HepG2 (cell line): ENCODE data around the gene CCDC97. TPM values are rescaled to one million over a fixed set of nuclear protein-coding genes. Genes with fewer than 3 reads are reported as not detected.

Experiments
- ARHGAP35 ChIP-seq: sonication (generic); formaldehyde crosslinking; IDR thresholded peaks from 2 replicates; pipeline ENCODE4 v1.9.0; 2022; ENCODE audit warnings: mild to moderate bottlenecking, inconsistent platforms, moderate library complexity, missing genetic modification reagents, borderline replicate concordance
- CEBPZ ChIP-seq: IDR thresholded peaks from 2 replicates; pipeline ENCODE4 v1.6.1; 2012; ENCODE audit warnings: low read length, improper control_type of control experiment
- E2F1 ChIP-seq: sonication (generic); formaldehyde crosslinking; IDR thresholded peaks from 2 replicates; pipeline ENCODE4 v1.5.0; 2020; ENCODE audit warnings: missing genetic modification reagents
- HNRNPL ChIP-seq: fragments of 200-400 bp; formaldehyde crosslinking; IDR thresholded peaks from 2 replicates; pipeline ENCODE4 v1.6.1; 2017; ENCODE audit warnings: mild to moderate bottlenecking, low read depth, low read length
- HOXA9 ChIP-seq: sonication (generic); formaldehyde crosslinking; IDR thresholded peaks from 2 replicates; pipeline ENCODE4 v1.8.1; 2022; ENCODE audit warnings: missing genetic modification reagents, mild to moderate bottlenecking, moderate library complexity, borderline replicate concordance
- PCBP1 ChIP-seq: fragments of 200-400 bp; formaldehyde crosslinking; IDR thresholded peaks from 2 replicates; pipeline ENCODE4 v1.6.1; 2017; ENCODE audit warnings: mild to moderate bottlenecking, low read depth, low read length, borderline replicate concordance
- PRDM15 ChIP-seq: sonication (generic); formaldehyde crosslinking; IDR thresholded peaks from 2 replicates; pipeline ENCODE4 v1.4.0; 2020; ENCODE audit warnings: missing genetic modification reagents
- SIX4 ChIP-seq: sonication (generic); formaldehyde crosslinking; IDR thresholded peaks from 2 replicates; pipeline ENCODE4 v1.4.0; 2020; ENCODE audit warnings: missing genetic modification reagents
- THAP11 ChIP-seq: IDR thresholded peaks from 2 replicates; pipeline ENCODE4 v1.6.1; 2016; ENCODE audit warnings: missing biosample characterization, missing genetic modification reagents
- YEATS4 ChIP-seq: sonication (generic); formaldehyde crosslinking; IDR thresholded peaks from 2 replicates; pipeline ENCODE4 v1.4.0; 2020; ENCODE audit warnings: missing genetic modification reagents, borderline replicate concordance
- ZNF335 ChIP-seq: sonication (generic); formaldehyde crosslinking; IDR thresholded peaks from 2 replicates; pipeline ENCODE4 v1.4.0; 2020; ENCODE audit warnings: missing genetic modification reagents
- ZNF33B ChIP-seq: sonication (generic); formaldehyde crosslinking; IDR thresholded peaks from 2 replicates; pipeline ENCODE4 v1.5.1; 2020; ENCODE audit warnings: mild to moderate bottlenecking, missing genetic modification reagents
- ZNF451 ChIP-seq: sonication (generic); formaldehyde crosslinking; IDR thresholded peaks from 2 replicates; pipeline ENCODE4 v1.5.0; 2020; ENCODE audit warnings: mild to moderate bottlenecking, missing genetic modification reagents
- ZNF510 ChIP-seq: sonication (generic); formaldehyde crosslinking; IDR thresholded peaks from 2 replicates; pipeline ENCODE4 v1.4.0; 2020; ENCODE audit warnings: low read depth, mild to moderate bottlenecking, missing genetic modification reagents
- ZNF572 ChIP-seq: sonication (generic); formaldehyde crosslinking; IDR thresholded peaks from 2 replicates; pipeline ENCODE4 v1.5.1; 2020; ENCODE audit warnings: mild to moderate bottlenecking, missing genetic modification reagents
- ZNF691 ChIP-seq: sonication (generic); formaldehyde crosslinking; IDR thresholded peaks from 2 replicates; pipeline ENCODE4 v1.4.0; 2020; ENCODE audit warnings: missing genetic modification reagents, low read depth, mild to moderate bottlenecking, borderline replicate concordance
- ZNF770 ChIP-seq: sonication (generic); formaldehyde crosslinking; IDR thresholded peaks from 2 replicates; pipeline ENCODE4 v1.5.0; 2020; ENCODE audit warnings: mild to moderate bottlenecking, missing genetic modification reagents
- polyA plus RNA-seq, 8 experiments: library from polyadenylated mRNA; depleted of rRNA in 3 of 8; stranded (reverse) in 7 of 8; unstranded in 1 of 8; fragments of >200 nt; fragmentation: Illumina TruSeq in 4 of 8; extraction: Trizol in 4 of 8; gene quantifications; 2 replicates each; pipeline versions ENCODE4 v1.2.1 to v1.2.3, GENCODE V29; 2011 to 2016; ENCODE audit warnings: low read depth in 4 of 8, missing spikeins in 1 of 8, mixed read lengths in 1 of 8; ENCODE audit not compliant: insufficient read depth in 1 of 8
- total RNA-seq, 5 experiments: library from RNA; depleted of rRNA; stranded (reverse); fragments of >200 nt; fragmentation: Illumina TruSeq; extraction: Trizol; gene quantifications; 2 replicates each; pipeline ENCODE4 v1.2.3, GENCODE V29; 2016; ENCODE audit warnings: low read depth in 1 of 5

CCDC97 gene
- total and polyA plus RNA-seq, 2 of the 13 experiments (the other 11 are each of a cell fraction or from before 2014, with no cell fraction given) = 6.2 to 7.3 TPM

GRCh38 chr19:41352609-41353465, 42.9 kb downstream of the CCDC97 start (continued):
- no peak for TF ChIP-seq CEBPZ
- no peak for TF ChIP-seq ZNF33B (CRISPR knock-in tag)
- no peak; the same call in 1 of the 2 replicates for TF ChIP-seq THAP11 (CRISPR knock-in tag)
- TF ChIP-seq PCBP1 = no peak
- TF ChIP-seq HNRNPL = no peak
- peak; percentile 43; the same call in 1 of the 2 replicates for TF ChIP-seq ZNF770 (CRISPR knock-in tag)
- TF ChIP-seq ZNF335 = no peak; the same call in 1 of the 2 replicates
- no peak for TF ChIP-seq HOXA9 (CRISPR knock-in tag)
- peak; percentile 72 for TF ChIP-seq YEATS4
- 0 out of 2 replicates have a peak, but pooled peaks have one; percentile 16 for TF ChIP-seq ZNF451 (CRISPR knock-in tag)
- 0 out of 2 replicates have a peak, but pooled peaks have one; percentile 48 for TF ChIP-seq E2F1 (CRISPR knock-in tag)
- no peak for TF ChIP-seq ZNF510 (CRISPR knock-in tag)
- 0 out of 2 replicates have a peak, but pooled peaks have one; percentile 52 for TF ChIP-seq ZNF691 (CRISPR knock-in tag)
- no peak for TF ChIP-seq PRDM15 (CRISPR knock-in tag)
- TF ChIP-seq SIX4 = no peak
- no peak for TF ChIP-seq ZNF572 (CRISPR knock-in tag)
- TF ChIP-seq ARHGAP35 = no peak
